Measurements from ENCODE around the gene MAGEC3.
"Not testable (repeated sequence)": the region's sequence is repeated elsewhere in the genome, so short reads cannot be mapped to it uniquely, and the experiment has no call there.

Gene MAGEC3

GRCh38 chrX:141838016-141838415 is at the start of gene MAGEC3:
MAGEC3 (plus strand) TSS chrX:141838316; CDS start chrX:141838316, 0 bp downstream.
- DNase-seq = no peak

- no peak for DNase-seq
Measured at GRCh38 chrX:141791856-141792255, 46.3 kb upstream of the MAGEC3 start.

GRCh38 chrX:141811438-141811837 is 26.7 kb upstream of the MAGEC3 start:
- DNase-seq = no peak

GRCh38 chrX:141814213-141814857 is 23.8 kb upstream of the MAGEC3 start:
- DNase-seq = no peak

- no peak for DNase-seq
Measured at GRCh38 chrX:141815904-141816303, 22.2 kb upstream of the MAGEC3 start.

- no peak for DNase-seq
Measured at GRCh38 chrX:141832247-141832646, 5.9 kb upstream of the MAGEC3 start.

GRCh38 chrX:141839856-141840255 is 1.7 kb downstream of the MAGEC3 start:
- no peak for DNase-seq

GRCh38 chrX:141857479-141857878 is 19.4 kb downstream of the MAGEC3 start:
- no peak for DNase-seq

GRCh38 chrX:141879616-141880015 is 41.5 kb downstream of the MAGEC3 start:
- no peak for DNase-seq

GRCh38 chrX:141888811-141889210 is 50.7 kb downstream of the MAGEC3 start:
- DNase-seq = not testable (repeated sequence)

GRCh38 chrX:141894733-141895132 is 56.6 kb downstream of the MAGEC3 start:
- DNase-seq = no peak

- no peak for DNase-seq
Measured at GRCh38 chrX:141897690-141898089, 59.6 kb downstream of the MAGEC3 start.

- DNase-seq = no peak
Measured at GRCh38 chrX:141902366-141902765, 64.2 kb downstream of the MAGEC3 start.

- peak; percentile 65 to 73 for DNase-seq
Measured at GRCh38 chrX:141903400-141904155, 65.5 kb downstream of the MAGEC3 start, which contains the start of gene MAGEC1. MAGEC1 (plus strand) TSS chrX:141903894; CDS start chrX:141905073, 1,179 bp downstream.

GRCh38 chrX:141904262-141904661 is 66.1 kb downstream of the MAGEC3 start:
- peak; percentile 2 to 21 for DNase-seq

GRCh38 chrX:141917801-141918200 is 79.7 kb downstream of the MAGEC3 start:
- no peak for DNase-seq

- no peak for DNase-seq
Measured at GRCh38 chrX:141924293-141924692, 86.2 kb downstream of the MAGEC3 start.

GRCh38 chrX:141928432-141928831 is 90.3 kb downstream of the MAGEC3 start:
- DNase-seq = no peak

GRCh38 chrX:141934059-141934641 is 96.0 kb downstream of the MAGEC3 start:
- DNase-seq = no peak

GRCh38 chrX:141935645-141936044 is 97.5 kb downstream of the MAGEC3 start:
- DNase-seq = no peak

GRCh38 chrX:141936080-141936479 is 98.0 kb downstream of the MAGEC3 start:
- no peak for DNase-seq

- no peak for DNase-seq
Measured at GRCh38 chrX:141941234-141941633, 103.1 kb downstream of the MAGEC3 start.

- DNase-seq = no peak
Measured at GRCh38 chrX:141945426-141945825, 107.3 kb downstream of the MAGEC3 start.

- no peak for DNase-seq
Measured at GRCh38 chrX:141947350-141947749, 109.2 kb downstream of the MAGEC3 start.

All from NCI-H2081 (cell line).